GOT3 (cell line): Measurements from ENCODE around the gene ABCC9.
"Not testable (repeated sequence)": the region's sequence is repeated elsewhere in the genome, so short reads cannot be mapped to it uniquely, and the experiment has no call there.

Experiments
- DNase-seq: peaks from one replicate; lab custom pipeline; 2025; ENCODE audit warnings: mixed read lengths; lab: John Stamatoyannopoulos, UW

Gene ABCC9

DNA sequence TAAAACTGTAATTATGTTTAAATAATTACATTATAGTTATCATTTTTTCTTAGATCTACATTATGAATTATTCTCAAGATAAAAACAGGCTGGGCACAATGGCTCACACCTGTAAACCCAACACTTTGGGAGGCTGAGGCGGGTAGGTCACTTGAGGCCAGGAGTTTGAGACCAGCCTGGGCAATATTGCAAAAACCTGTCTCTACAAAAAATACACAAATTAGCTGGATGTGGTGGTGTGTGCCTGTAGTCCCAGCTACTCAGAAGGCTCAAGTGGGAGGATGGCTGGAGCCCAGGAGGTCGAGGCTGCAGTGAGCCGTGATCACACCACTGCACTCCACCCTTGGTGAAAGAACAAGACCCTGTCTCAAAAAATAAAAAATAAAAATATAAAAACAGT is 126.4 kb downstream of the ABCC9 start:
- no peak for DNase-seq

DNA sequence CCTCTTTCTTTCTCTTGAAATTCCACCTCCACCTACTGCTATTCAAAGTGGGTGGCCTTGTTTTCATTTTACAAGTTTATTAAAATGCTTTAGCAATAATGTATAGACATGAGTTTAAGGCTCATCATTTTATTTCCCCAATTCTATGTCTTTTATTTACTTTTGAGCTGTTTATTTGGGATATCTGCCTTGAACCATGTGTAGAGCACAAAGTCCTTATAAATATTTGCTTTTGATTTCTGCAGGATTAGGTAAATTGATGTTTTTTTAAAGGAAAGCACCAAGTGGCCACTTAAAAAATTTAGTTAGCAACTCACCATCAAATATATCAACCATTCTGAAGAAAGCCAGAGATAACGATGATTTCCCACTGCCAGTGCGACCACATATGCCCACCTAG is 126.9 kb downstream of the ABCC9 start:
- DNase-seq, result no peak

DNA sequence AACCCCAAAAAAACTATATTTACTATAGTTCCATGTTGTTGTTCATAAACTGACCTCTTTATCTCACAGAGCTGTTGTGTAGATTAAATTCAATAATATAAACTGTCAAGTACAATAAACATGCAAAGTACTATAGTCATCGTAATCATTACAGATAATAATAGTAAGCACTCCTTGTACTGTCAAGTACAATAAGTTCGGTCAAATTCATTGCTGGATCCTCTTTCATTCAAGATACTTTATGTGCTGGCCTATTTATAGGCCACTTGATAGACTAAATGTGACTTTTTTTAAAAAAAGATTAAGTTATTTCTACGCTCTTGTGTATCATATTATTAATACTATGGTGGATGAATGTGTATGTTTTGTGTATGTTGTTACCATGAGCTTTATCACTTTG is 127.5 kb downstream of the ABCC9 start:
- DNase-seq, result no peak

DNA sequence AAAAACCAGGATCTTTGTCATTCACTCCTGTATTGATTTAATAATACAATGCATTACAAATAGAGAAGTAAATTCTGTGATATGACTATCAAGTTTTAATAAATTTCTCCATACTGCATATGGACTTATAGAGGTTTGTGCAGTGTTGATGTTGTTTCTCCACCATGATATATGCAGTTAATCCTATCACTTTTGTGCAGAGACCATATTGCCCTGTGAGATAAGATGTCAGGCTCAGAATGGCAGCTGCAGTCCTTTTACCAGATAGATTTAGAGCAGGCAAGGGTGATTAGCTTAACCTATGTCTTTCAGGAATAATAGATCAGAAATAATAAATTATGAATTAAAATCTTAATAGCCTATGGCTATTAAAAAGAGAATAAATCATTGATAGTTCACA is 128.1 kb downstream of the ABCC9 start:
- no peak for DNase-seq

DNA sequence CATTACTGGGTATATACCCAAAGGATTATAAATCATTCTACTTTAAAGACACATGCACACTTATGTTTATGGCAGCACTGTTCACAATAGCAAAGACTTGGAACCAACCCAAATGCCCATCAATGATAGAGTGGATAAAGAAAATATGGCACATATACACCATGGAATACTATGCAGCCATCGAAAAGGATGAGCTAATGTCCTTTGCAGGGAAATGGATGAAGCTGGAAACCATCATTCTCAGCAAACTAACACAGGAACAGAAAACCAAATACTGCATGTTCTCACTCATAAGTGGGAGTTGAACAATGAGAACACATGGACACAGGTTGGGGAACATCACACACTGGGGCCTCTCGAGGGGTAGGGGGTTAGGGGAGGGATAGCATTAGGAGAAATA is 128.9 kb downstream of the ABCC9 start:
- DNase-seq, result not testable (repeated sequence)

DNA sequence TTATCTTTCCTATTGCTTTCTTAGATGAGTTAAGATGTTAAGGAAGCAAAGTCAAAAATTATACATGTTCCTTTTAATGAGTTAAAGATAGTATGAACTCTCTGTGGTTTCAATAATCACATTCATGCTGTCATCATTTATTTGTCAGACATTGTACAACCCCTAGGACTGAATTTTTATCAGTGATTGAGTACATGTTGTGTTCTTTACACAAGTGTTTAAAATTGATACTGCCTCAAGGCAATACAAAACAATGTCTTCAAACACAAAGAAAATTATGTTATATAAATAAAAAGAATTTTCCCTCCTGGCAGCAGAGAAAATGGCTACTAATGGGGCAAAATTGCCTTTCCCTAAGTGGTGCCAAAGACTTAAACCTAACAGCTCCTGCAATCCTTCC is 132.1 kb downstream of the ABCC9 start:
- no peak for DNase-seq

DNA sequence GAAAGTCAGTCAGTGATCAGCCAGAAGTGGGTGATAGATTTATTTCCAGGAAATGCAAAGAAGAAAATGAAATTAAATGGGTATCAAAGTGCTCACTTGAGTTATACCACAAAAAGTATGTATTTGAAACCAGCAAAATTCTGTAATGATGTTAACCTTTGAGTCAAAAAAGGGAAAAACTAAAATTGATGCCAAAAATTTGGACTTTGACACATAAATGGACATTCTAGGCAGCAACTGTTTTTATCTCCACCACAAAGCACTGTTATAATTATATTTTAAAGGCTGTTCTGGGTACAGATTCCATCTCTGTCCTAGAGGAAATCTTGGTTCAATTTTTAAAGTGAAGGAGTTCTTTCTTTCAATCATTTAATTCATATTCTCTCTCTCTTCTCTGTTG is 135.0 kb downstream of the ABCC9 start:
- no peak for DNase-seq

DNA sequence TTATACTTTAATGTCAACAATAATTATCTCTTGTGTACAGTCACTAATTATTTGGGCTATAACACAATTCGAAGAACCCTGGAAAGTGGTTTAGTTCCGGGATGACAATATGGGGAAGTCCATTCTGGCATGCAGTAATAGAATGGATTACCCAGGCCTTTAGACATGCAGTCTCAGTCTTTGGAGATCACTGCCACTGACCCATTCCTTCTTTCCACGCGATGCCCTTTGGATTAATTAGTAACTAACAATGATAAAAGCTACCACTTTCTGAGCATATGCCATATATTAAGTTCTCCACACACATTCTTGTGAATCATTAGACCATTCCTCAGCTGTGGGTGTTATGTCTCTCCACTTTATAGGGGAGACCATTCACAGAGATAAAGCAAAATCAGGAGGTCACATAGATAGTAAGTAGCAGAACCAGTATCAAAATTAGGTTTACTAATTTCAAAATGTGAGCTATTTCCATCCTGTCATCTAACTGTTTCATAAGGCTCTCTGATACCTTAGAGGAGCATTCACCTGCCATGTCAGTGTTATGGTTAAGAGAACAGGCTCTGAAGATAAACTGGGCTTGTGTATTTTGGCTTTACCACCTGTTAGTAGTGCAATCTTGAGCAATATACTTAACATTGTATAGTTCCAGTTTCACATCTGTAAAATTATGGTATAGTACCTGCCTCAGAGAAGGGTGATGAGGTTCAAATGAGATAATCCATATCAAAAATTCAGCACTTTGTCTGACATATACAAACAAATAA is 139.5 kb downstream of the ABCC9 start:
- DNase-seq, result no peak

DNA sequence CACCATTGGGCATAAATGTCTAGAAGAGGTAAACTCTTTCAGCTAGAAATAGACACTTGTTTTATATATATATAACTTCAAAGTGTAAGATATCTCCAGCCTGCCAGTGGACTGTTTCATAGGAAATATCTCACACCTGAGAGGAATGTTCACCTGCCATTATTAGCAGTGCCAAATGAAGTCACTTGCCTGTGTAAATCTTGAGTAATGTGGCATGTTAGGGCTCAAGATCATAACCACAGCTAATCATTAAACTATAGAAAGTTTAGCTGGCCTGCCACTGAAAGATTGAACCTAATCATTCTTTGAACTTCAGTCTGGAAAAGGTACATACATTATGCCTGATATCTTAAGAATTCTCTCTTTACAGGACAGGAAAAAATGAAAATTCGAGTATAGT is 141.2 kb downstream of the ABCC9 start:
- DNase-seq, result no peak

DNA sequence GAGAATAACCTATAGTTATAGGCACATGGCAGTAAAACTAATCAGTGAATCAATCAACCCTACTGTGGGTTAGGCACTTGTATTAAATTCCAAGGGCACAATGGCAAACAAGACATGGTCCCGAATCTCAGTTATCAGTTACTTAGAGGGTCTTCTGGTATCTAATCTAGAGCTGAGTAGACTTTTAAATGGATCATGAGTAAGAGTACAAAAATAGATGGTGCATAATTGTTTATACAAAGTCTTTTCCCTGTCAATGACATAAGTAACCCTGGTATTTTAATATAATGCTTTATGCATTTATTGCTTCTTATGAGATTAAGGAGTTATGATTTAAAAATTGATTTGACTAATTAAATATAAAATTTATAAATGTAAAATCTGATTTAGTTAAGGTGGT is 143.7 kb downstream of the ABCC9 start:
- DNase-seq, result no peak

DNA sequence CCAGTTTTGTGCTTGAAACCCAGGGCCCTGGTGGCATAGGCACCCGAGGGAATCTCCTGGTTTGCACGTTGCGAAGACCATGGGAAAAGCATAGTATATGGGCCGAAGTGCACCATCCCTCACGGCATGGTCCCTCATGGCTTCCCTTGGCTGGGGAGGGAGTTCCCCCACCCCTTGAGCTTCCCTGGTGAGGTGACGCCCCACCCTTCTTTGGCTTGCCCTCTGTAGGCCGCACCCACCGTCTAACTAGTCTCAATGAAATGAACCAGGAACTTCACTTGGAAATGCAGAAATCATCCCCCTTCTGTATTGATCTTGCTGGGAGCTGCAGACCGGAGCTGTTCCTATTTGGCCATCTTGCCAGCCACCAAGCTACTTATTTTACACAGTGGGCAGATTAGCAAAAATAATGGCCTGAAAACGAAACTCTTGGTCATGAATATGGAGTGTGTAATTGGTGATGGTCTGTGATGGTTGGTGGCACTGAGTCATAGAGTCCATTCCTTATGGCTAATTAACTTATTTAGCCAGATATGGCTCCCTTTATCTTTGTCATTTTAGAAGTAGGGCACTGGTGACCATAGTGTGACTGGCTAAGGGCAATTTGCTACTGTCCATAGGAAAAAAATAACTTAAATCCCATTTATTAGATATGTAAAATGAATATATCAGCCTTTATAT is 145.4 kb downstream of the ABCC9 start:
- no peak for DNase-seq

DNA sequence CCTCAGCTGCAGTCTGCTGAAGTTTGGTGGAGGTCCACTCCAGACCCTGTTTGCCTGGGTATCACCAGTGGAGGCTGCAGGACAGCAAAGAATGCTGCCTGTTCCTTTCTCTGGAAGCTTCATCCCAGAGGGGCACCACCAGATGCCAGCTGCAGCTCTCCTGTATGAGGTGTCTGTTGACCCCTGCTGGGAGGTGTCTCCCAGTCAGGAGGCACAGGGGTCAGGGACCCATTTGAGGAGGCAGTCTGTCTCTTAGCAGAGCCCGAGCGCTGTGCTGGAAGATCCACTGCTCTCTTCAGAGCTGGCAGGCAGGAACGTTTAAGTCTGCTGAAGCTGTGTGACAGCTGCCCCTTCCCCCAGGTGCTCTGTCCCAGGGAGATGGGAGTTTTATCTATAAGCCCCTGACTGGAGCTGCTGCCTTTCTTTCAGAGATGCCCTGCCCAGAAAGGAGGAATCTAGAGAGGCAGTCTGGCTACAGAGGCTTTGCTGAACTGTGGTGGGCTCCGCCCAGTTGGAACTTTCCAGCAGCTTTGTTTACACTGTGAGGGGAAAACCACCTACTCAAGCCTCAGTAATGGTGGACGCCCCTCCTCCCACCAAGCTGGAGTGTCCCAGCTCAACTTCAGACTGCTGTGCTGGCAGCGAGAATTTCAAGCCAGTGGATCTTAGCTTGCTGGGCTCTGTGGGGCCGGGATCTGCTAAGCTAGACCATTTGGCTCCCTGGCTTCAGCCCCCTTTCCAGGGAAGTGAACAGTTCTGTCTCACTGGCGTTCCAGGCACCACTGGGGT is 146.2 kb downstream of the ABCC9 start:
- not testable (repeated sequence) for DNase-seq

DNA sequence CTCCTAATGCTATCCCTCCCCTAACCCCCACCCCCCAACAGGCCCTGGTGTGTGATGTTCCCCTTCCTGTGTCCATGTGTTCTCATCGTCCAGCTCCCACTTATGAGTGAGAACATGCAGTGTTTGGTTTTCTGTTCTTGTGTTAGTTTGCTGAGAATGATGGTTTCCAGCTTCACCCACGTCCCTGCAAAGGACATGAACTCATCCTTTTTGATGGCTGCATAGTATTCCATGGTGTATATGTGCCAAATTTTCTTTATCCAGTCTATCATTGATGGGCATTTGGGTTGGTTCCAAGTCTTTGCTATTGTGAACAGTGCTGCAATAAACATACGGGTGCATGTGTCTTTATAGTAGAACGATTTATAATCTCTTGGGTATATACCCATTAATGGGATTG is 151.5 kb downstream of the ABCC9 start:
- DNase-seq, result not testable (repeated sequence)

DNA sequence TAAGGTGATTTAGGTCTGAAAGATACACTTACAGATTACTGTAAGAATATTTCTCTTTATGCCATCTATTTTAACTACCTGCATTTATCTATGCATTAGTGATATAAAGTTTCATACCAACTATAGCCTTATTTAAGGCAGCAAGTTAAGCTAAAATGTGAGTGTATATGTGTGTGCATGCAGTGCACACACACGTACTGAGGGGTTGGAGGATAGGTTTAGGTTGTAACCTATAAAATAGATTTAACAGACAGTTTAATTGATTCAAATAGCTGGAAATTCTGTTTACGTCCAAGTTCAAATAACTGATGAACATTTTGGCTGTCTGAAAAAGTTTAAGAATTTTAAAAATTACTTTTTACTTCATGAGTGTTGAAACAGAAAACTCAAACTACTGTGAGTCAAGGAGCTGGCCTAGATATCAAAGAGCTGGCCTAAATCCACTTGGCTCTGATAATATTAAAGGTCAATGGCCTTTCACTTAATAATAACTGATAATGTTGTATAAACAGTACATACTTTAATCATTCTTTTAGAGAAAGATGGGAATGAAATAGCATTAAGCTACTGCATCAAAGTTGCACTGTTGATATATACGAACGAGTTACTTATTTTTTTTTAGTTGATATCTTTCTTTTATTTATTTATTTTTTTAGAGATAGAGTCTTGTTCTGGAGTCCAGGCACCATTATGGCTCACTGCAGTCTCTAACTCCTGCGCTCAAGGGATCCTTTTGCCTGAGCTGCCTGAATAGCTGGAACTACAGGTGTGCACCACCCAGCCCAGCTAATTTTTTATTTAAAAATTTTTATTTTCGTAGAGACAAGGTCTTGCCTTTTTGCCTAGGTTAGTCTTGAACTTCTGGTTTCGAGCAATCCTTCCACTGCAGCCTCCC is 152.9 kb downstream of the ABCC9 start:
- no peak for DNase-seq

DNA sequence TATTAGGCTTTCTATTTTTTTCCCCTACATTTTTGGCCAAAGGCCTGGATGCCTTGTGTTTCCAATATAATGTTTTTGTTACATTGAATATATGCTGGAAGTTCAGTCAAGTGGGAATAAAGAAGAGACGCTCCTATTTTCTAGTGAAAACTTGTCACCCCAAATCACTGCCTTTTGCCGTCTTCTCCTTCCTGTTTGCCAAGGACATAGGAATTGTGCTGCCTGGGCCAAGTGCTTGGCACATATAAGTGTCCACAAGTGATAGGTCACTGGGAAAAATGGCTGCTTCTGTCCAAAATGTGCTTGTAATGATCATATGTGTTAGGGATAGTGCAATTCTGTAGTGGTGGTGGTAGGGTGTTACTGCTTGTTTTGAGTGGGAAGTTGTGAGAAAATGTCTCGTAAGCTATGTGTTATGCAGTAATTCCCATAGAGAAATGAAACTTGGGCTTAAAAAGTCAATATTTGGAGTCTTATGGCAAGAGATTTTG is 155.1 kb downstream of the ABCC9 start:
- DNase-seq, result no peak

DNA sequence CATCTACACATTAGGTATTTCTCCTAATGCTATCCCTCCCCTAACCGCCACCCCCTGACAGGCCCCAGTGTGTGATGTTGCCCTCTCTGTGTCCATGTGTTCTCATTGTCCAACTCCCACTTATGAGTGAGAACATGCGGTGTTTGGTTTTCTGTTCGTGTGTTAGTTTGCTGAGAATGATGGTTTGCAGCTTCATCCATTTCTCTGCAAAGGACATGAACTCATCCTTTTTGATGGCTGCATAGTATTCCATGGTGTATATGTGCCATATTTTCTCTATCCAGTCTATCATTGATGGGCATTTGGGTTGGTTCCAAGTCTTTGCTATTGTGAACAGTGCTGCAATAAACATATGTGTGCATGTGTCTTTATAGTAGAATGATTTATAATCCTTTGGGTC is 158.5 kb downstream of the ABCC9 start:
- DNase-seq, result not testable (repeated sequence)

DNA sequence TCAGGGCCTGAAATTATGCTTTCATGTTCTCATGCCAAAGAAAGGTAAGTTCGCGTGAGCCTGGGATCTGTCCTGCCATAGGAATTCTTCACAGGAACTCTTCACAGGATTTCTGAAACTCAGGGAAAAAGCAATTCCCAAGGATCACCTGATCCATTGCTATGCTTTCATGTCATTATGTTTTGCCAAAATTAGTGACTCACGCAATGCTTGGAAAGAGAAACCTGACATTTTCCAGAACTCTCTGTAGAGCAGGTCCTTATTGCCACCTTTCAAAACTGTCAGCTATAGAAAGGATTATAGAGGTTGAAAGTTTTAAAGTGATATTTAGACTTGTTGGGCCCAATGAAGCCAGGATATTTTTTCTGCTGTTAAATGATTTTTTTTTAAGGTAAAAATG is 160.4 kb downstream of the ABCC9 start:
- no peak for DNase-seq

DNA sequence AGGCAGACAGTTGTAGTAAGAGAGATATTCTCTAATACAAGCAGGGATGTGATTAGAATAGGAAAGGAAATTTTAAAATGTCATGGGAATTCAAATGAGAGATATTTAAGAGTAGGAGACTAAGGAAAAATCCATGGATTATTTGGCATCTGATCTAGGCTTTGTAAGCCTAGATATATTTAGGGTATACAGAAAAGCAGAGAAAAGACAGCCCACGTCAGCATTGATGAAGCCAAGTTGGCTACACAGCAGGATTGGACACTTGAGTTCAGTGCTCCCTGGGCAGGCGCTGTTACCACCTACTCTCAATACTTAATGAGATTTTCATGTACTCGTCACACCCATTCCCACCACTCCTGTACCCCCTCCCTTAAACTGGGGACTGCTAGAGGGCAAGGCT is 165.1 kb downstream of the ABCC9 start:
- no peak for DNase-seq

DNA sequence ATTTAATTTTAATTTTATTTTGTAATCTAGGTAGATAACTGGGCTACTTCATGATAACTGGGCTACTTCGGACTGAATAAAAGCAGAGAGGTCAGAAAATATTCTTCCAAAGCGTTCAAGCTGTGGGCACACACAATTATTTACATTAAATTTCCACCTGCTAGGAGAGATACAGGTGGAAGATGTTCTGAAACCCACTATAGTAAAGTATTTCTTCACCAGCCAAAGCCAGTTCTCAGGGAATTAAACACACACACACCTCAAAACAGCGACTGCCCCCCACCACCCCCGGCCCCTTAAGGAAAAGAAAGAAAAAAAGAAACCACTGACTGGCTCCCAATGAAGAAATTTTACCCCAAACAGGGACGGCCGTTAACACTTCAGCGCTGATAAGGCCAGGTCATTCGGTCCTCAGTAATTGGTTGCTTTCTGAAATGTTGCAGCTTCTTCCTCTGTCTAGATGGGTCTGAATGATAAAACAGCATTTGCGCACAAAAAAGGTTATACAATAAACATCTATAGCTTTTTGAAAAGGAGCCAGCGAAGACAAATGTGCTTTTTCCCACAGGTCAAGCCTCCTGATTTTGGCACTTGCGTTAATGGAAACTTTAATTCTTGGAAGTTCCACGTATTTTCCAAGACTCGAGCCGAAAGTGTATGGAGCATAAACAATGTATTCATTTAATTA is 165.9 kb downstream of the ABCC9 start:
- DNase-seq, result no peak

DNA sequence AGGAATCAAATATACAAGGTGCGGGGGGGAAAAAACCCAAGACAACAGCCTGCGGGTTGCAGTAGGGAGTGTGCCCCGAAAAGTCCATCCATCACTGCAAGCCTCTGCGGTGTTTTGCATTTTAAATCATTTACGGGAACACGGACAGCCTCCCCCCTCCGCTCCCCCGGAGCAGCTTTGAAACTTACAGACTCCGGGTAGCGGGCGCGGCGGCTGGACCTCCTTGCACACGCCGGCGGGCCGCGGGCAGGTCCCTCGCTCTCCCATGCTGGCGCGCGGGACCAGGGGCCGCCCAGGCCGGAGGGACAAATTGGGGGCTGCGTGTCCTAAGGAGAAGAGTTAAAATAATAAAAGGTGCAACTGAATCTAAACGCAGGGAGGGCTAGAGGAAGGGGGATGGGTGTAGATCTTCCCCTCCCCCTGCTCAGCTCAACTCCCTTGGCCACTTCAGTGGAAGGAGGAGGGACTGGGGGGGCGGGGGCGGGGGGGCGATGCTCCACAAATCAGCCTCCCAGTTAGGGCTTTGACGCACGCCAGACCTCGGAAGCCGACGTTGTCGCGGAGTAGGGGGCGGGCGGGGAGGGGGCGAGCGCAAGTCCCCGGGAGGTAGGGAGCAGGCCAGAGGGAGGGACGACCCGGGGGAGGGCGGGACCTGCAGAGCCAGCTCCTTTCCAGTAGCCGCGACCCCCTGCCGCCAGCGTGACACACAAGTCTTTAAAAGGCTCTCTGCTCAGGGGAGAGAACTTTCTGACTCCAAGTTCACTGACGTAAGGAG is 166.7 kb downstream of the ABCC9 start, which contains the start of gene KCNJ8:
Gene KCNJ8 (minus strand): TSS at position 349 of the 775 bp plus-strand sequence. CDS start 1,090 bp downstream, outside the sequence.
- DNase-seq, result no peak
